Measurements from ENCODE around the gene EHBP1. TPM values are rescaled to one million over a fixed set of nuclear protein-coding genes. Genes with fewer than 3 reads are reported as not detected.
A peak's percentile ranks its signal among the peaks of the same experiment; 100 is the strongest.

The EHBP1 gene
- total RNA-seq, 2 experiments from 2014 or later: 21.4 to 22.3 TPM

DNA sequence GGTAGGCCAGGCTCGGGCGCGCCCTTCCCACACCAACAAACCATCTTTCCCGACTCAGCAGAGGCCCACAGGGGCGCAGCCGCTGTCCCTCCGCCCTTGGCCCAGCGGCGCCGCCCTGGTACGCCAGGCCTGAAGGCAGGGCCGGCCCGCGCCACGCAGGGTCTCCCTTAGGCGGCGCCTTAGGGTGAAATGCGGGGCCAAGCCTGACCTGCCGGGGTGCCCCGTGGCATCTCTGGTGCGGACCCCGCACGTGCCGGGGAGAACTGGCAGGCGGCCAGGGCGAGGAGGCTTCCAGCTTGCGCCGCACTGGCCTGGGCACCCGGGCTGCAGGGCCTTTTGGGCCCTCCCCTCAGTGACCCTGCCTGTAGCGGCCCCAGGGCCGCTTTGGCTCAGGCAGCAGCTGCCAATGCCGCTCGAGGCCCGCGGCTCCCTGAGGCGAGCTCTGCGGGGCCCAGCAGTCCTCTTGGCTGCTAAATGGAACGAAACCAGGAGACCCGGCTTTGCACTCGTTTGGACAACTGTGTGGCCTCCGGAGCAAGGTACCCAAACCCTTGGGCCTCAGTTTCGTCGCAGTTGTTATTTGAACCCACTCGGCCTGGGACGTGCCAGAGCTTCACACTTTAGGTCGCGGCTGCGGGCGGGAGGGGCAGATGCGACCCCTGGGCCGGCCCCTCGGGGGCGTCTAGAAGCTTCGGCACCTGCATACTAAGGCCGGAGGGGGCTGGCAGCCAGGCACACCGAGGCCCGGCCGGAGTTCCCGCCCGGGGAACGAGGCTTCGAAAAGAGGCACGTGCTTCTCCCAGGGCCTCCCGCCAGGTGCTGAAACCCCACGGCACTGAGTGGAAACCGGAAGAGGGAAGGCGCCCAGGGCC is 353.6 kb downstream of the EHBP1 start:
- Histone ChIP-seq H3K9me3 (ENCODE audit: control insufficient read depth in 1 of 2, insufficient read depth in 1 of 2, low read length in 2 of 2) (peaks cover 3 to 52% of the 10 kb centered on the region in 2 experiments), H3K36me3 (ENCODE audit: insufficient read depth, low read length) (no peaks in the 10 kb centered on the region), H3K27ac (ENCODE audit: low read depth in 1 of 2, low read length in 2 of 2) (no peak overlapping the region), H3K4me3 (ENCODE audit: low read length) (no peak overlapping the region), H3K4me1 (ENCODE audit: insufficient read depth, low read length) (peaks cover 58% of the 10 kb centered on the region), H3K27me3 (ENCODE audit: control insufficient read depth in 1 of 2, insufficient read depth in 2 of 2, low read length in 2 of 2) (peaks cover 56 to 85% of the 10 kb centered on the region in 2 experiments)
- intact Hi-C loops (cut with DNase I, micrococcal nuclease): no loop called here
- ChIA-PET POLR2A (no interaction called here), CTCF (no interaction called here)
- H3K4me1 Mint-ChIP-seq (ENCODE audit: low read depth): peaks cover 50% of the 10 kb centered on the region
- H3K27ac Mint-ChIP-seq: no peak overlapping the region
- peaks cover 85% of the 10 kb centered on the region for H3K27me3 Mint-ChIP-seq
- no peaks in the 10 kb centered on the region for H3K36me3 Mint-ChIP-seq (ENCODE audit: low read depth)
- TF ChIP-seq, protein P1, sequence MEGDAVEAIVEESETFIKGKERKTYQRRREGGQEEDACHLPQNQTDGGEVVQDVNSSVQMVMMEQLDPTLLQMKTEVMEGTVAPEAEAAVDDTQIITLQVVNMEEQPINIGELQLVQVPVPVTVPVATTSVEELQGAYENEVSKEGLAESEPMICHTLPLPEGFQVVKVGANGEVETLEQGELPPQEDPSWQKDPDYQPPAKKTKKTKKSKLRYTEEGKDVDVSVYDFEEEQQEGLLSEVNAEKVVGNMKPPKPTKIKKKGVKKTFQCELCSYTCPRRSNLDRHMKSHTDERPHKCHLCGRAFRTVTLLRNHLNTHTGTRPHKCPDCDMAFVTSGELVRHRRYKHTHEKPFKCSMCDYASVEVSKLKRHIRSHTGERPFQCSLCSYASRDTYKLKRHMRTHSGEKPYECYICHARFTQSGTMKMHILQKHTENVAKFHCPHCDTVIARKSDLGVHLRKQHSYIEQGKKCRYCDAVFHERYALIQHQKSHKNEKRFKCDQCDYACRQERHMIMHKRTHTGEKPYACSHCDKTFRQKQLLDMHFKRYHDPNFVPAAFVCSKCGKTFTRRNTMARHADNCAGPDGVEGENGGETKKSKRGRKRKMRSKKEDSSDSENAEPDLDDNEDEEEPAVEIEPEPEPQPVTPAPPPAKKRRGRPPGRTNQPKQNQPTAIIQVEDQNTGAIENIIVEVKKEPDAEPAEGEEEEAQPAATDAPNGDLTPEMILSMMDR (IDR thresholded peaks at IDR 0.05): no peak
- ATAC-seq (ENCODE audit: poor library complexity): no peak
- H3K9me3 Mint-ChIP-seq: peaks cover 3% of the 10 kb centered on the region
- peak overlapping the region; percentile 25 for H3K4me3 Mint-ChIP-seq
- peak in 2 of 14 experiments; percentile 13 to 19 for DNase-seq

GRCh38 chr2:63059793-63060471 is 354.4 kb downstream of the EHBP1 start:
- ChIA-PET POLR2A (no interaction called here), CTCF (no interaction called here)
- TF ChIP-seq, protein P1 (IDR thresholded peaks at IDR 0.05): no peak
- H3K4me1 ChIP-seq (ENCODE audit: insufficient read depth, low read length): peaks cover 50% of the 10 kb centered on the region
- H3K27ac Mint-ChIP-seq: no peak overlapping the region
- no peak for ATAC-seq (ENCODE audit: poor library complexity)
- DNase-seq: peak in 1 of 14 experiments; percentile 9
- no peak overlapping the region for H3K4me3 ChIP-seq (ENCODE audit: low read length)
- H3K27me3 ChIP-seq (ENCODE audit: control insufficient read depth in 1 of 2, insufficient read depth in 2 of 2, low read length in 2 of 2): peaks cover 48 to 81% of the 10 kb centered on the region in 2 experiments
- no peaks in the 10 kb centered on the region for H3K36me3 Mint-ChIP-seq (ENCODE audit: low read depth)
- peaks cover 3 to 45% of the 10 kb centered on the region in 2 experiments for H3K9me3 ChIP-seq (ENCODE audit: control insufficient read depth in 1 of 2, insufficient read depth in 1 of 2, low read length in 2 of 2)
- no peaks in the 10 kb centered on the region for H3K36me3 ChIP-seq (ENCODE audit: insufficient read depth, low read length)
- H3K27ac ChIP-seq (ENCODE audit: low read depth in 1 of 2, low read length in 2 of 2): no peak overlapping the region
- H3K4me1 Mint-ChIP-seq (ENCODE audit: low read depth): peaks cover 42% of the 10 kb centered on the region
- peaks cover 3% of the 10 kb centered on the region for H3K9me3 Mint-ChIP-seq
- peak overlapping the region; percentile 22 for H3K4me3 Mint-ChIP-seq
- H3K27me3 Mint-ChIP-seq: peaks cover 85% of the 10 kb centered on the region
- intact Hi-C loops (cut with DNase I, micrococcal nuclease): no loop called here

DNA sequence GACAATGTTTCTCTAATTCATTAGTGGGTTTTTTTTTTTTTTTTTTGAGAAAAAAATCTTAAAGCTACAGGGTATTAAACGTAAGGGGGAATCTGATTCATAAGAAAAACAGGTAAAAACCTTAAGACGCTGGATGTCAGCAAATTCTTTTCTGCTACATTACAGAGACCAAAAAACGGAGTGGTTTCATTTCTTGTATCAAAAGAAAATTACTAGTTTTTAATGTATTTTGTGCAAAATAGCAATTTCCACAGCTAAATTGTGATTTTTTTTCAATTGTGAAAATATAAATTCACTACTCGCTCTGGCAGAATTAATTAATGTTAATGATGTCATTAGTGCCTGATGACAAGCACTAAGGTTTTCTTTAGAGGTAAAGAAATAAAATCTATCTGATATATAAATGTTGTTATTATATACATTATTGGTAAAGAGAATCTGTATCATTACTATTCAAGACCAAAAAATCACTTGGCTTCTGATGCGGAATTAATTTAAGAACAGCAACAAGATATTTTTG is 355.0 kb downstream of the EHBP1 start:
- H3K27ac Mint-ChIP-seq: no peak overlapping the region
- H3K27me3 Mint-ChIP-seq: peaks cover 84% of the 10 kb centered on the region
- Histone ChIP-seq H3K27ac (ENCODE audit: low read depth in 1 of 2, low read length in 2 of 2) (no peak overlapping the region), H3K27me3 (ENCODE audit: control insufficient read depth in 1 of 2, insufficient read depth in 2 of 2, low read length in 2 of 2) (peaks cover 42 to 77% of the 10 kb centered on the region in 2 experiments), H3K4me1 (ENCODE audit: insufficient read depth, low read length) (peaks cover 44% of the 10 kb centered on the region), H3K4me3 (ENCODE audit: low read length) (no peak overlapping the region), H3K36me3 (ENCODE audit: insufficient read depth, low read length) (no peaks in the 10 kb centered on the region), H3K9me3 (ENCODE audit: control insufficient read depth in 1 of 2, insufficient read depth in 1 of 2, low read length in 2 of 2) (peaks cover 3 to 39% of the 10 kb centered on the region in 2 experiments)
- ATAC-seq (ENCODE audit: poor library complexity) (no peak), DNase-seq (no peak)
- H3K4me1 Mint-ChIP-seq (ENCODE audit: low read depth): peaks cover 37% of the 10 kb centered on the region
- H3K36me3 Mint-ChIP-seq (ENCODE audit: low read depth): no peaks in the 10 kb centered on the region
- TF ChIP-seq, protein P1 (IDR thresholded peaks at IDR 0.05): no peak
- H3K4me3 Mint-ChIP-seq: peak overlapping the region; percentile 22
- CTCF ChIA-PET: no interaction called here
- intact Hi-C loops (cut with DNase I, micrococcal nuclease): no loop called here
- peaks cover 3% of the 10 kb centered on the region for H3K9me3 Mint-ChIP-seq
- POLR2A ChIA-PET: no interaction called here

All from CD4-positive, alpha-beta T cell (primary cell).